Measurements from ENCODE around the gene THBS3.

Gene THBS3

DNA sequence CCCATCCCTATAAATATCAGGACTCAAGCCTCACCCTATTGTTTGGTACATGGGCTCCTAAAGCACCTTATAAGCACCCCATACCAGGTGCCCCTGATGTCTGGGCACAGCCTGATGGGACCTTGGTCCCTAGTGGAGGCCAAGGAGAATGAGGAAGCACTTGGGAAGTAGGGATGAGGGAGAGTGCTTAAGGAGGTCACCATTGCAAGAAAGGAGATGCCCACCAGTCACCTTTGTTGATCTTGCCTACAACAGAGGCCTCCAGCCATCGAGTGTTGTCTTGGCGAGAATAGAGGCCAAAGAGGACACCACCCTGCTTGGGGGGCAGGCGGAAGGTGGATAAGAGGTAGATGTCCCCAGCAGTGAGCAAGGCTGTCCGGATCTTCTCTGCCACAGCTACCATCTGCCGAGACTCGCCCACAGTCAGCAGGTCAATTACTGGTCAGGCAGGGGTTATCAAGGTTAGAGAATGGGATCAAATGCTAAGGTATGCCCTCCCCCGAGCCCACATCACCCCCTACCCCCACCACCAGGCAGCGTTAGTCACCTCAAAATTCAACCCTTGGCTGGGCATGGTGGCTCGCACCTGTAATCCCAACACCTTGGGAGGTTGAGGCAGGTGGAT lies 1.6 kb downstream of the THBS3 start:
- Histone ChIP-seq H3K4me3 (ENCODE audit: low read depth, low read length) (no peak overlapping the region), H3K9me3 (ENCODE audit: control insufficient read depth, insufficient read depth, low read length) (no peaks in the 10 kb centered on the region), H3K4me1 (ENCODE audit: control insufficient read depth, insufficient read depth, low read length) (peaks cover 19% of the 10 kb centered on the region), H3K36me3 (ENCODE audit: control insufficient read depth, insufficient read depth, low read length) (peaks cover 35% of the 10 kb centered on the region), H3K27ac (ENCODE audit: low read depth, low read length) (no peak overlapping the region), H3K27me3 (ENCODE audit: control insufficient read depth, insufficient read depth, low read length) (no peaks in the 10 kb centered on the region), H3K9ac (ENCODE audit: low read depth, low read length) (no peak overlapping the region)

DNA sequence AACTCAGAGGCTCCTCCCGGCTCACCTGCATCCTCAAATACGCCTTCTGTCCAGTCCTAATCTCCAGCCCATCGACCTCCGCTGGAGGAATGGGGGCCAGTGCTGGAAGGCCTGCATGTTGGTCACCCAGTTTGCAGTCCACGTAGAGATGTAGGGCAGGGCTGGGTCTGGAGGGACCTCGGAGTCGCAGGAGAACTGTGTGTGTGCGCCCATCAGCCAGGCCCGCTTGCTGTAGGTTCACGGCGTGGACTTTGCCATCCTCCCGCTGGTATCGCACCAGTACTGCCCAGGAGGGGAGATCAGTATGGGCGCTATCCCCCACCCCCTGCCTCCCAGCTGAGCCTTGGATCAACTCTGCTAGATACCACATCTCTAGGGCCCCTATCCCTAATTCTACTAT lies 2.7 kb downstream of the THBS3 start:
- H3K27ac ChIP-seq (ENCODE audit: low read depth, low read length), result no peak overlapping the region
- no peak overlapping the region for H3K4me3 ChIP-seq (ENCODE audit: low read depth, low read length)
- no peak overlapping the region for H3K9ac ChIP-seq (ENCODE audit: low read depth, low read length)
- no peaks in the 10 kb centered on the region for H3K27me3 ChIP-seq (ENCODE audit: control insufficient read depth, insufficient read depth, low read length)
- peaks cover 39% of the 10 kb centered on the region for H3K36me3 ChIP-seq (ENCODE audit: control insufficient read depth, insufficient read depth, low read length)
- peaks cover 19% of the 10 kb centered on the region for H3K4me1 ChIP-seq (ENCODE audit: control insufficient read depth, insufficient read depth, low read length)
- no peaks in the 10 kb centered on the region for H3K9me3 ChIP-seq (ENCODE audit: control insufficient read depth, insufficient read depth, low read length)

DNA sequence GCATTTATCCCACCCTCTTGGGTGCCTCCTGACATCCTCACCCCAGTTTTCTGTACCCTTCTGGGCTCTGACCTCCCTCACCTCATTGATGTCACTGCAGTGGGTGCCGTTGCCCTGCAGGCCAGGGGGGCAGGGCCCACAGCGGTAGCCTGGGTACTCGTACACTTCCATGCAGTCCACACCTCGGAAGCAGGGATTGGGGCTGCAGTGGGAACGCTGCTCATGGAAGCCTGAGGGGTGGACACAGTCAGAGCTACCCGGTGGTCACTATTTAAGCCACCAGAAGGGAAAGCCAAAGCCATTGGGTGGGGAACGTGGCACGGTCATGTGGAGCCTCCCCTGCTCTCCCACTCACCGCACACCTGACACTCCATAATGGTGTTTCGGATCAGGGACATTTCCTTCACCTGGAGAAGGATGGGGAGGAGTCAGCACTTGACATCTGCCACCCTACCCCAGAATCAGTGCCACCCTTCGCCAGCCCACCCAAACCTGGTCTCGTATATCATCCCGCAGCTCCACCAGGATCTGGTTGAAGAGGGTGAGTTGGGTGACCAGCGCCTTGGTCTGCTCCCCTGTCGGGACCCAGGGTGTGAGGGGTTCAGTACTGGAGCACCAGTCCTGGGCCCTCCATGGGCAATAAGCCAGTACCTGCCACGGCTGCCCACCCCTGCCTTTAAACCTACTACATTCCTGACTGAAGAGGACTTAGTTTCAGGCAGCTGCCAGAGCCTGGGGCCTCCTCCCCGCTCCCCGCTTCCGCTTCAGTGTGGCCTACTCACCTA lies 4.8 kb downstream of the THBS3 start:
- no peak overlapping the region for H3K9ac ChIP-seq (ENCODE audit: low read depth, low read length)
- H3K36me3 ChIP-seq (ENCODE audit: control insufficient read depth, insufficient read depth, low read length), result peaks cover 58% of the 10 kb centered on the region
- no peaks in the 10 kb centered on the region for H3K9me3 ChIP-seq (ENCODE audit: control insufficient read depth, insufficient read depth, low read length)
- H3K27ac ChIP-seq (ENCODE audit: low read depth, low read length), result peak overlapping the region; percentile 18
- H3K4me1 ChIP-seq (ENCODE audit: control insufficient read depth, insufficient read depth, low read length), result peaks cover 9% of the 10 kb centered on the region
- no peak overlapping the region for H3K4me3 ChIP-seq (ENCODE audit: low read depth, low read length)
- H3K27me3 ChIP-seq (ENCODE audit: control insufficient read depth, insufficient read depth, low read length), result no peaks in the 10 kb centered on the region

DNA sequence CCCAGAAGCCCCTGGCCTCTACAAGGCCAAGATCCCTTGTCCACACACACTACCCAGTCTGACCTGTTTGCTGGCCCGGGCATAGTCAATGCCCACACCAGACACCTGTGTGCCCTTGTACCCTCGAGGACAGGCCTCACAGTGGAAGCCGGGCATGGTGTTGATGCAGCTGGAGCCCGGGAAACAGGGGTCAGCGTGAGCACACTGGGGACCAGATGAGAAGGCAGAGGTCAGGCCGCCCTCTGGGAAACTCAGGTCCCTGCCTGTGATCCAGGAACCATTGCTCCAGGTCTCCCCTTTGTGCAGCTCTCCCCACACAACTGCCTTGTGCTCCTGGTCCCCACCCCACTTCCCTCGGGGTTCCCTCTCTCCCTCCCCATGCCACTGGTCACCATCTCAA lies 5.5 kb downstream of the THBS3 start:
- Histone ChIP-seq H3K9me3 (ENCODE audit: control insufficient read depth, insufficient read depth, low read length) (no peaks in the 10 kb centered on the region), H3K27me3 (ENCODE audit: control insufficient read depth, insufficient read depth, low read length) (no peaks in the 10 kb centered on the region), H3K36me3 (ENCODE audit: control insufficient read depth, insufficient read depth, low read length) (peaks cover 65% of the 10 kb centered on the region), H3K9ac (ENCODE audit: low read depth, low read length) (no peak overlapping the region), H3K4me3 (ENCODE audit: low read depth, low read length) (no peak overlapping the region), H3K4me1 (ENCODE audit: control insufficient read depth, insufficient read depth, low read length) (peaks cover 9% of the 10 kb centered on the region), H3K27ac (ENCODE audit: low read depth, low read length) (no peak overlapping the region)

DNA sequence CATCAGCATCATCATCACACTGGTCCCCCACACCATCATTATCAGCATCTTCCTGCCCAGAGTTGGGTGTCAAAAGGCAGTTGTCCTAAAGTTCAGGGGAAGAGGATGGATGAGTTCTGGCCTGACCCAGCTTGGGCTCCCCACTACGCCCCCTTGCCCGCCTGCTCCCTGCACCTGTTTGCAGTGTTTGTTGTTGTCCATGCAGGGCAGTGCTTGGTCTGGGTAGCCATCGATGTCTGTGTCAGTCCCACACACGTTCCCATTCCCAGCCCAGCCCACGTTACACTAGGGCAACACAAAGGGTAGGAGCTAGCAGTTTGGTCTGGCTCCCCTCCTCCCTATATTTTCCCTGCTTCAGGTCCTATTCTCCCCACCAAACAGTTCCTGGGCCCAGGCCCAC lies 6.8 kb downstream of the THBS3 start:
- no peak overlapping the region for H3K27ac ChIP-seq (ENCODE audit: low read depth, low read length)
- peaks cover 73% of the 10 kb centered on the region for H3K36me3 ChIP-seq (ENCODE audit: control insufficient read depth, insufficient read depth, low read length)
- no peaks in the 10 kb centered on the region for H3K9me3 ChIP-seq (ENCODE audit: control insufficient read depth, insufficient read depth, low read length)
- no peak overlapping the region for H3K4me3 ChIP-seq (ENCODE audit: low read depth, low read length)
- peaks cover 15% of the 10 kb centered on the region for H3K4me1 ChIP-seq (ENCODE audit: control insufficient read depth, insufficient read depth, low read length)
- H3K9ac ChIP-seq (ENCODE audit: low read depth, low read length), result no peak overlapping the region
- H3K27me3 ChIP-seq (ENCODE audit: control insufficient read depth, insufficient read depth, low read length), result no peaks in the 10 kb centered on the region

DNA sequence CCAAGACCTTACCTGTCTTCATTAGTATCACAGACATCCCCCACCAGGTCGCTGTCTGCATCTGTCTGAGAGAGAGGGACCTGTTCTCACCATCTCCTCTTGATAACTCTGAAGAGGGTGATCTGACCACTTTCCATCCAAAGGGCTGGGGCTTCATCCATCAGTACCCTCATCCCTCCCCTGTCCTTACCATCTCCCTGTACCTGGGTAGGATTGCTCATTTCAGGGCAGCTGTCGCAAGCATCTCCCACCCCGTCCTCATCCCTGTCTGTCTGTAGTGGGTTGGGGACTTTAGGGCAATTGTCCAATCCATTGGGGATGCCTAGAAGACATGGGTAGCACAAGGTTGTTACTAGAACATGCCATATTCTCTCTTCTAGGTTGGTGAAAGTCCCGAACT lies 7.9 kb downstream of the THBS3 start:
- H3K36me3 ChIP-seq (ENCODE audit: control insufficient read depth, insufficient read depth, low read length), result peaks cover 73% of the 10 kb centered on the region
- no peak overlapping the region for H3K9ac ChIP-seq (ENCODE audit: low read depth, low read length)
- no peaks in the 10 kb centered on the region for H3K9me3 ChIP-seq (ENCODE audit: control insufficient read depth, insufficient read depth, low read length)
- H3K4me1 ChIP-seq (ENCODE audit: control insufficient read depth, insufficient read depth, low read length), result peaks cover 15% of the 10 kb centered on the region
- H3K4me3 ChIP-seq (ENCODE audit: low read depth, low read length), result no peak overlapping the region
- H3K27ac ChIP-seq (ENCODE audit: low read depth, low read length), result no peak overlapping the region
- H3K27me3 ChIP-seq (ENCODE audit: control insufficient read depth, insufficient read depth, low read length), result no peaks in the 10 kb centered on the region

DNA sequence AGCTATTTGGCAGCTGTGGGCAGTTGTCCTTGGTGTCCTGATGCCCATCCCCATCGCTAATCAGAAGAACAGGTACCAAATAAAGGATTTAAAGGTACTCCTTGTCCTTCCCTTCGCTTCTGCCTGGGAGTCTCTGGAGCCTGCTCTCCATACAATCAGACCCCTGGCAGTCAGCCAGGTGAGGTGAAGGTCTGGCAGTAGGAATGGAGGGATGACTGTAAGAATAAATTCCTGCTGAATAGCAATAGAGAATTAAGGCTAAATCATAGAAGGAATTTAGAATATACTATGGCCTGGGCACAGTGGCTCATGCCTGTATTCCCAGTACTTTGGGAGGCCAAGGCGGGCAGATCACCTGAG lies 9.2 kb downstream of the THBS3 start:
- Histone ChIP-seq H3K4me1 (ENCODE audit: control insufficient read depth, insufficient read depth, low read length) (peaks cover 15% of the 10 kb centered on the region), H3K9me3 (ENCODE audit: control insufficient read depth, insufficient read depth, low read length) (no peaks in the 10 kb centered on the region), H3K27ac (ENCODE audit: low read depth, low read length) (no peak overlapping the region), H3K9ac (ENCODE audit: low read depth, low read length) (no peak overlapping the region), H3K27me3 (ENCODE audit: control insufficient read depth, insufficient read depth, low read length) (no peaks in the 10 kb centered on the region), H3K4me3 (ENCODE audit: low read depth, low read length) (no peak overlapping the region), H3K36me3 (ENCODE audit: control insufficient read depth, insufficient read depth, low read length) (peaks cover 66% of the 10 kb centered on the region)

DNA sequence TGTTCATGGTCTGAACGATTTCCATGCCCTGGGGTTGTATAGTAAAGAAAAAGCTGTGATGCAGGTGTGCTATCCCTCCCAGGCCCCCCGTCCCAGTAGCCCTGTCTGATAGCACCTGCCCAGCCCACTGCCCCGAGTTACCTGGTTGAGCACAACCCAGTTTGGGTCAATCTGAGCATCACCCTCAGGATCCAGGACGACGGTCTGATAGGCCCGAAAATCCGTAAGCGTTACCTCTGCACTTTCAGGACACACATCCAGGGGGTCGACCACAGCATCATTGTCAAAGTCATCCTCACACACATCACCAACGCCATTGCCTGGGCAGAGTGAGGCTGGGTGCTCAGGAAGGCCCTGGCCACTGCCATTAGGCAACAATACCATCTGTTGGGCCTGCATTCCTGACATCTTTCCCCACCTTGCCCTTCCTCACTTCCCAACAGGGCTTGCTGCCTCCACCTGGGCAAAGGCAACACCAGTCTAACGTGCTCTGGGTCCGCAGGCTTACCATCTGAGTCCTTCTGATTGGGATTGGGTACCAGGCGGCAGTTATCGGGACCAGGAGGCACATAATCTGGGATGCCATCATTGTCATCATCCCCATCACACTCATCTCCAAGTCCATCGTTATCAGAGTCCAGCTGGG lies 9.7 kb downstream of the THBS3 start:
- no peaks in the 10 kb centered on the region for H3K9me3 ChIP-seq (ENCODE audit: control insufficient read depth, insufficient read depth, low read length)
- peaks cover 15% of the 10 kb centered on the region for H3K4me1 ChIP-seq (ENCODE audit: control insufficient read depth, insufficient read depth, low read length)
- H3K27me3 ChIP-seq (ENCODE audit: control insufficient read depth, insufficient read depth, low read length), result no peaks in the 10 kb centered on the region
- H3K4me3 ChIP-seq (ENCODE audit: low read depth, low read length), result no peak overlapping the region
- peaks cover 64% of the 10 kb centered on the region for H3K36me3 ChIP-seq (ENCODE audit: control insufficient read depth, insufficient read depth, low read length)
- H3K27ac ChIP-seq (ENCODE audit: low read depth, low read length), result peak overlapping the region; percentile 99
- H3K9ac ChIP-seq (ENCODE audit: low read depth, low read length), result no peak overlapping the region

DNA sequence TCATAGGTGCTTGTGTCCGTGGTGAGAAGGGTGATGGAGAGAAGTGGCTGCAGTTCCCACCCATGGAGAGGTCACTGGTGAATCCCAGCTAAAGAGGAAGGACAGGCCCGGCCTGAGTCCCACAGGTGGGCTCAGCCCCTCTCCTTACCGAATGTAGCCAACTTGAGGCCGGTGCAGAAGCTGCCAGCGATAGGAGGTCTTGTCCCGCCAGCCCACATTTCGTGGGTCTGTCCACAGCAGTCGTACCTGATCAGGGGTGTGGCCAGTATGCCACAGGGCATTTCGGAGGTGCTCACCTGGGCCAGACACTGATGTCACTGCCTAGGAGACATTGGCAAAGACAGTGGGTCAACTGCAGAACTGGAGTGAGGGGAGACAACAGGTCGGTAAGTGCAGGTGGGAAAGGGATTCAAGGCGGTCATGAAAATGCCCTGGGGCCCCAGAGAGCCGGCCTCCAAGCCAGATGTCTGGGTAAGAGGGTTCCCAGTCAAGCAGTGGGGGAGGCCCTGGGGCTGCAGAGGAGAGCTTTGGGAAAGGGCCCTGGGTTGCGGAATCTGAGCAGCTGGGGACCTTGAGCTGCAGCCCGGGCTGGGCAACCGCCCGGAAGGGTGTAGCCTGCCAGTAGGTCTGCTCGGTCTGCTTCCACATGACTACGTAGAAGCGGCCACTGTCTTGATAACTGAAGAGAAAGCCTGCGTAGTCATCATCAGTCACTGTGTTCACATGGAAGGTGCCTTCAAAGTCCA lies 10.6 kb downstream of the THBS3 start:
- peak overlapping the region; percentile 98 for H3K4me3 ChIP-seq (ENCODE audit: low read depth, low read length)
- H3K27ac ChIP-seq (ENCODE audit: low read depth, low read length), result peak overlapping the region; percentile 99
- no peaks in the 10 kb centered on the region for H3K9me3 ChIP-seq (ENCODE audit: control insufficient read depth, insufficient read depth, low read length)
- H3K27me3 ChIP-seq (ENCODE audit: control insufficient read depth, insufficient read depth, low read length), result peaks cover 3% of the 10 kb centered on the region; the same call in 1 of the 2 replicates
- H3K36me3 ChIP-seq (ENCODE audit: control insufficient read depth, insufficient read depth, low read length), result peaks cover 55% of the 10 kb centered on the region
- peaks cover 19% of the 10 kb centered on the region for H3K4me1 ChIP-seq (ENCODE audit: control insufficient read depth, insufficient read depth, low read length)
- peak overlapping the region; percentile 59 for H3K9ac ChIP-seq (ENCODE audit: low read depth, low read length)

DNA sequence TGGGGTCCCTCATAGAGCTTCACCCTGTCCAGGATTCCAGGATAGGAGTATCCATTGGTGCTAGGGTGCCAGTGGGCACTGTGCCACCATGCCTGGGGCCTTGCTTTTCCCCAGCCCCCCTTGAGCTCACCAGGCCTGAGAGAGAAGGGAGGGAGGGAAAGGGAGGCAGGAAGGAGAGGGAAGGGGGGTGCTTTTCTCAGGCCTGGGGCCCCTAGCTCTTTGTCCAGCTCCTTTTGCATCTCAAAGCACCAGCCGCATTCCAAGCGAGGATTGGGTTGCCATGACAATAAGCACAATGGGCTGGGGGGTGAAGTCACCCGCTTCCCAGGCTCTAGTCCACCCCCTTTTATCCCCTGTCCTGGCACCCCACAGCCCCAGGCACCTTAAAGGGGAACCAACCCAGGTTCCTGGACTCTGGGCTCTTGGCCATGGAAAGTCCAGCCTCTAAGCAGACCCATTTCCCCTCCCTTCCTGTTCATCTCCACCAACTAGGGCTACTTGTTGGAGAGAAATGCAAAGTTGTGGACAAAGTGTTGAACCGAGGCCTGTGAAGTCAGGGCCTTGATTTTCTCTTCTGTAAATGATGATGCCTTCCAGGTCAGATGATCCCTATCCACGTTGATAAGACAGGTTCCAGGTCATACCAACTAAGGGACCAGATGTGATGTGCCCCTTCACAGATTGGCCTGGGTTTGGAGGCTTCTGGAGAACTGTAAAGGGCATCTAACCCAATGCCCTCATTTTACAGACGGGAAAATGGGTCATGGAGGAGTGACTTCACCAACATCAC lies 11.4 kb downstream of the THBS3 start:
- peak overlapping the region; percentile 88 for H3K9ac ChIP-seq (ENCODE audit: low read depth, low read length)
- peak overlapping the region; percentile 99 for H3K27ac ChIP-seq (ENCODE audit: low read depth, low read length)
- H3K4me3 ChIP-seq (ENCODE audit: low read depth, low read length), result peak overlapping the region; percentile 98
- H3K36me3 ChIP-seq (ENCODE audit: control insufficient read depth, insufficient read depth, low read length), result peaks cover 47% of the 10 kb centered on the region
- H3K27me3 ChIP-seq (ENCODE audit: control insufficient read depth, insufficient read depth, low read length), result peaks cover 3% of the 10 kb centered on the region; the same call in 1 of the 2 replicates
- no peaks in the 10 kb centered on the region for H3K9me3 ChIP-seq (ENCODE audit: control insufficient read depth, insufficient read depth, low read length)
- H3K4me1 ChIP-seq (ENCODE audit: control insufficient read depth, insufficient read depth, low read length), result peaks cover 19% of the 10 kb centered on the region

All from HUES48 (cell line).